Progenitor cell of endocrine pancreas (in vitro differentiated cells): ENCODE results near the gene DNAH17. TPM values are rescaled to one million over a fixed set of nuclear protein-coding genes. Genes with fewer than 3 reads are reported as not detected.

Experiments
- DNase-seq: peaks from one replicate; pipeline ENCODE4 v3.0.0; 2021; ENCODE audit warnings: low spot score; ENCODE audit not compliant: unreplicated experiment
- H3K27ac Mint-ChIP-seq: 2 replicates; pipeline ENCODE4 v1.8.0; 2021; ENCODE audit warnings: mild to moderate bottlenecking, moderate library complexity, mixed read lengths
- H3K27me3 Mint-ChIP-seq: 2 replicates; pipeline ENCODE4 v1.8.0; 2021; ENCODE audit warnings: mixed read lengths
- H3K36me3 Mint-ChIP-seq: 2 replicates; pipeline ENCODE4 v1.8.0; 2022; ENCODE audit warnings: mixed read lengths; ENCODE audit not compliant: insufficient read depth
- H3K4me1 Mint-ChIP-seq: 2 replicates; pipeline ENCODE4 v1.8.0; 2021; ENCODE audit warnings: low read depth, mixed read lengths
- H3K4me3 Mint-ChIP-seq: 2 replicates; pipeline ENCODE4 v1.8.0; 2021; ENCODE audit warnings: low read depth, mild to moderate bottlenecking, moderate library complexity, mixed read lengths
- H3K9me3 Mint-ChIP-seq: 2 replicates; pipeline ENCODE4 v1.8.0; 2021; ENCODE audit warnings: low read depth, mixed read lengths
- CTCF ChIP-seq: fragments of 200-600 bp; sonication (generic); IDR thresholded peaks from one replicate; pipeline ENCODE4 v1.5.0; 2021; ENCODE audit warnings: antibody characterized with exemption, mild to moderate bottlenecking; ENCODE audit not compliant: unreplicated experiment
- total RNA-seq: library from RNA; stranded (reverse); gene quantifications from 2 replicates; pipeline ENCODE4 v1.2.1, GENCODE V29; 2021

DNAH17 gene
- total RNA-seq, 1 donor from 2014 or later = not detected

- H3K4me1 Mint-ChIP-seq = peaks cover 3% of the 10 kb centered on the region
- no peak for TF ChIP-seq CTCF
- H3K4me3 Mint-ChIP-seq = no peak overlapping the region
- peak overlapping the region; percentile 31 for H3K27ac Mint-ChIP-seq
- DNase-seq = no peak
- H3K27me3 Mint-ChIP-seq = no peaks in the 10 kb centered on the region
- peaks cover 17% of the 10 kb centered on the region for H3K36me3 Mint-ChIP-seq
- no peaks in the 10 kb centered on the region for H3K9me3 Mint-ChIP-seq
These were observed 149.1 kb downstream of the DNAH17 start for GRCh38 chr17:78428025-78428575.

GRCh38 chr17:78427140-78427539, 150.1 kb downstream of the DNAH17 start:
- Mint-ChIP-seq H3K36me3 (peaks cover 19% of the 10 kb centered on the region), H3K9me3 (no peaks in the 10 kb centered on the region), H3K27me3 (no peaks in the 10 kb centered on the region), H3K4me3 (no peak overlapping the region), H3K27ac (no peak overlapping the region), H3K4me1 (peaks cover 5% of the 10 kb centered on the region)
- no peak for TF ChIP-seq CTCF
- DNase-seq = no peak

- peaks cover 11% of the 10 kb centered on the region for H3K4me1 Mint-ChIP-seq
- H3K9me3 Mint-ChIP-seq = no peaks in the 10 kb centered on the region
- no peak for DNase-seq
- H3K27ac Mint-ChIP-seq = no peak overlapping the region
- no peak for TF ChIP-seq CTCF
- no peaks in the 10 kb centered on the region for H3K27me3 Mint-ChIP-seq
- H3K4me3 Mint-ChIP-seq = no peak overlapping the region
- H3K36me3 Mint-ChIP-seq = peaks cover 20% of the 10 kb centered on the region
These were observed 150.8 kb downstream of the DNAH17 start for GRCh38 chr17:78426293-78426879.

GRCh38 chr17:78425429-78425828, 151.8 kb downstream of the DNAH17 start:
- no peak for DNase-seq
- Mint-ChIP-seq H3K36me3 (peaks cover 20% of the 10 kb centered on the region), H3K4me3 (no peak overlapping the region), H3K27ac (no peak overlapping the region), H3K4me1 (peaks cover 19% of the 10 kb centered on the region), H3K27me3 (no peaks in the 10 kb centered on the region), H3K9me3 (no peaks in the 10 kb centered on the region)
- no peak for TF ChIP-seq CTCF

GRCh38 chr17:78423961-78424675, 153.1 kb downstream of the DNAH17 start:
- no peaks in the 10 kb centered on the region for H3K9me3 Mint-ChIP-seq
- TF ChIP-seq CTCF = no peak
- no peak overlapping the region for H3K27ac Mint-ChIP-seq
- H3K4me3 Mint-ChIP-seq = no peak overlapping the region
- peaks cover 21% of the 10 kb centered on the region for H3K36me3 Mint-ChIP-seq
- peaks cover 21% of the 10 kb centered on the region for H3K4me1 Mint-ChIP-seq
- DNase-seq = no peak
- no peaks in the 10 kb centered on the region for H3K27me3 Mint-ChIP-seq
